ENCODE measurements around the gene ATP5PO.
"Not testable (repeated sequence)": the region's sequence is repeated elsewhere in the genome, so short reads cannot be mapped to it uniquely, and the experiment has no call there.

The ATP5PO gene

GRCh38 chr21:33940164-33940880 lies 24.7 kb upstream of the ATP5PO start:
- no peak for DNase-seq

- no peak for DNase-seq
Observed at GRCh38 chr21:33939226-33939625, 23.6 kb upstream of the ATP5PO start.

GRCh38 chr21:33938381-33938780 lies 22.8 kb upstream of the ATP5PO start:
- no peak for DNase-seq

- no peak for DNase-seq
Observed at GRCh38 chr21:33937931-33938339, 22.3 kb upstream of the ATP5PO start.

- no peak for DNase-seq
Observed at GRCh38 chr21:33937146-33937545, 21.5 kb upstream of the ATP5PO start.

- DNase-seq: no peak
Observed at GRCh38 chr21:33936301-33937038, 20.9 kb upstream of the ATP5PO start.

GRCh38 chr21:33932731-33933130 lies 17.1 kb upstream of the ATP5PO start:
- no peak for DNase-seq

GRCh38 chr21:33931799-33932390 lies 16.3 kb upstream of the ATP5PO start:
- no peak for DNase-seq

- not testable (repeated sequence) for DNase-seq
Observed at GRCh38 chr21:33931052-33931798, 15.6 kb upstream of the ATP5PO start.

- DNase-seq: not testable (repeated sequence)
Observed at GRCh38 chr21:33926248-33926647, 10.6 kb upstream of the ATP5PO start.

GRCh38 chr21:33924766-33925100 lies 9.1 kb upstream of the ATP5PO start:
- peak; percentile 9 for DNase-seq

- peak; percentile 31 for DNase-seq
Observed at GRCh38 chr21:33924079-33924765, 8.6 kb upstream of the ATP5PO start.

- DNase-seq: no peak
Observed at GRCh38 chr21:33917421-33917820, 1.8 kb upstream of the ATP5PO start.

GRCh38 chr21:33916200-33916567 lies 580 bp upstream of the ATP5PO start:
- DNase-seq: no peak

GRCh38 chr21:33914188-33914587 lies 1.4 kb downstream of the ATP5PO start:
- DNase-seq: no peak

- DNase-seq: no peak
Observed at GRCh38 chr21:33909756-33910155, 5.8 kb downstream of the ATP5PO start.

GRCh38 chr21:33908760-33909159 lies 6.8 kb downstream of the ATP5PO start:
- DNase-seq: no peak

GRCh38 chr21:33904041-33904440 lies 11.6 kb downstream of the ATP5PO start:
- no peak for DNase-seq

GRCh38 chr21:33902349-33902748 lies 13.3 kb downstream of the ATP5PO start:
- peak; percentile 12 for DNase-seq

- peak; percentile 35 for DNase-seq
Observed at GRCh38 chr21:33901412-33902288, 14.0 kb downstream of the ATP5PO start.

GRCh38 chr21:33899199-33899598 lies 16.4 kb downstream of the ATP5PO start:
- DNase-seq: no peak

- DNase-seq: no peak
Observed at GRCh38 chr21:33898586-33898985, 17.0 kb downstream of the ATP5PO start.

Measured in GF-D8 (cell line).